Neural cell (in vitro differentiated cells): Measurements from ENCODE around the gene LRP2.

ENCODE experiments used
- CTCF ChIP-seq: fragments of 450-650 bp; IDR thresholded peaks from 2 replicates; pipeline ENCODE4 v1.5.1; 2014; ENCODE audit warnings: antibody characterized with exemption, mild to moderate bottlenecking, moderate library complexity; ENCODE audit not compliant: poor library complexity, severe bottlenecking
- EP300 ChIP-seq: fragments of 450-650 bp; conservative IDR thresholded peaks from 2 replicates; pipeline ENCODE4 v1.6.1; 2014; ENCODE audit warnings: antibody characterized with exemption, mild to moderate bottlenecking, moderate library complexity; ENCODE audit not compliant: poor library complexity, severe bottlenecking
- EZH2 ChIP-seq: fragments of 200-600, 300-800 bp; shearing (Covaris generic), sonication (generic); IDR thresholded peaks from 2 replicates; pipeline ENCODE4 v1.6.1; 2014; ENCODE audit warnings: antibody characterized with exemption, low read length, borderline replicate concordance, mild to moderate bottlenecking; ENCODE audit not compliant: insufficient read depth, poor library complexity, severe bottlenecking
- MXI1 ChIP-seq: fragments of 450-650 bp; conservative IDR thresholded peaks from 2 replicates; pipeline ENCODE4 v1.6.1; 2014; ENCODE audit warnings: antibody characterized with exemption, mild to moderate bottlenecking; ENCODE audit not compliant: poor library complexity, severe bottlenecking
- POLR2AphosphoS5 ChIP-seq: IDR thresholded peaks from 2 replicates; pipeline ENCODE4 v1.6.1; 2012
- RAD21 ChIP-seq: fragments of 450-650 bp; conservative IDR thresholded peaks from 2 replicates; pipeline ENCODE4 v1.6.1; 2014; ENCODE audit warnings: antibody characterized with exemption, mild to moderate bottlenecking, moderate library complexity
- REST ChIP-seq: IDR thresholded peaks from 2 replicates; pipeline ENCODE4 v1.6.1; 2012; ENCODE audit warnings: borderline replicate concordance
- SMC3 ChIP-seq: fragments of 450-650 bp; conservative IDR thresholded peaks from 2 replicates; pipeline ENCODE4 v1.6.1; 2014; ENCODE audit warnings: antibody characterized with exemption, mild to moderate bottlenecking, moderate library complexity; ENCODE audit not compliant: poor library complexity
- TAF1 ChIP-seq: IDR thresholded peaks from 2 replicates; pipeline ENCODE4 v1.6.1; 2012; ENCODE audit warnings: low read depth

- TF ChIP-seq CTCF (no peak), MXI1 (no peak), TAF1 (no peak), EP300 (no peak), POLR2AphosphoS5 (no peak), EZH2 (no peak), SMC3 (no peak), RAD21 (no peak), REST (no peak)
Measured at GRCh38 chr2:169349535-169349934, 12.8 kb downstream of the LRP2 start.
